DOHH2 (cell line): Measurements from ENCODE around the gene MAFB.
"Not testable (repeated sequence)": the region's sequence is repeated elsewhere in the genome, so short reads cannot be mapped to it uniquely, and the experiment has no call there.

Experiments used
- H3F3A ChIP-seq: fragments of 200-600 bp; sonication (generic), shearing (Covaris generic); 2 replicates; pipeline ENCODE4 v1.6.0; 2016; ENCODE audit warnings: antibody characterized with exemption, mild to moderate bottlenecking; ENCODE audit not compliant: control insufficient read depth, insufficient read depth
- H3K27ac ChIP-seq: fragments of 200-600 bp; sonication (generic); 2 replicates; pipeline ENCODE4 v1.5.1; 2014; ENCODE audit warnings: low read depth, mild to moderate bottlenecking, low read length, moderate library complexity
- H3K27me3 ChIP-seq: fragments of 200-600 bp; sonication (generic); 2 replicates; pipeline ENCODE4 v1.6.1; 2014; ENCODE audit warnings: mild to moderate bottlenecking, low read length, mixed read lengths; ENCODE audit not compliant: control insufficient read depth
- H3K36me3 ChIP-seq: fragments of 200-600 bp; sonication (generic); 2 replicates; pipeline ENCODE4 v1.6.1; 2014; ENCODE audit warnings: mild to moderate bottlenecking, low read length, moderate library complexity, mixed read lengths; ENCODE audit not compliant: control insufficient read depth
- H3K4me1 ChIP-seq: fragments of 200-600 bp; sonication (generic); 2 replicates; pipeline ENCODE4 v1.6.1; 2014; ENCODE audit warnings: mild to moderate bottlenecking, low read length, mixed read lengths; ENCODE audit not compliant: control insufficient read depth
- H3K4me2 ChIP-seq: fragments of 200-600 bp; sonication (generic); 2 replicates; pipeline ENCODE4 v1.6.0; 2014; ENCODE audit warnings: mild to moderate bottlenecking, low read length, moderate library complexity
- H3K4me3 ChIP-seq: fragments of 200-600 bp; sonication (generic); 2 replicates; pipeline ENCODE4 v1.5.1; 2014; ENCODE audit warnings: mild to moderate bottlenecking, low read length, mixed read lengths
- H3K79me2 ChIP-seq: fragments of 200-600 bp; sonication (generic); 2 replicates; pipeline ENCODE4 v1.6.1; 2014; ENCODE audit warnings: mild to moderate bottlenecking, low read length, mixed read lengths; ENCODE audit not compliant: control insufficient read depth
- H3K9me2 ChIP-seq: fragments of 200-600 bp; sonication (generic); replicated peaks from 2 replicates; pipeline ENCODE4 v1.6.1; 2014; ENCODE audit warnings: mild to moderate bottlenecking, low read length, mixed read lengths; ENCODE audit not compliant: control insufficient read depth
- H3K9me3 ChIP-seq: fragments of 200-600 bp; sonication (generic); 2 replicates; pipeline ENCODE4 v1.6.1; 2014; ENCODE audit warnings: antibody characterized with exemption, low read length, mixed read lengths; ENCODE audit not compliant: control insufficient read depth, insufficient read depth
- H4K20me1 ChIP-seq: fragments of 200-600 bp; sonication (generic); 2 replicates; pipeline ENCODE4 v1.6.0; 2014; ENCODE audit warnings: low read depth, mild to moderate bottlenecking, antibody characterized with exemption, low read length, moderate library complexity; ENCODE audit not compliant: control insufficient read depth, insufficient read depth
- CTCF ChIP-seq: fragments of 200-600 bp; sonication (generic); IDR thresholded peaks from one replicate; pipeline ENCODE4 v1.5.1; 2014; ENCODE audit warnings: antibody characterized with exemption, mild to moderate bottlenecking, low read depth, low read length; ENCODE audit not compliant: poor library complexity, severe bottlenecking
- EZH2phosphoT487 ChIP-seq: fragments of 200-600 bp; sonication (generic); IDR thresholded peaks from 2 replicates; pipeline ENCODE4 v1.6.1; 2017; ENCODE audit warnings: borderline replicate concordance, mild to moderate bottlenecking, antibody characterized with exemption, low read length, moderate library complexity, mixed read lengths

The MAFB gene

GRCh38 chr20:40689100-40689942 lies at the start of gene MAFB:
Gene MAFB, minus strand, starts transcription at chr20:40689236. Its CDS starts 386 bp downstream, at chr20:40688850.
- H3K9me3 ChIP-seq = no peaks in the 10 kb centered on the region
- no peaks in the 10 kb centered on the region for H4K20me1 ChIP-seq
- H3K36me3 ChIP-seq = no peaks in the 10 kb centered on the region
- no peaks in the 10 kb centered on the region for H3F3A ChIP-seq
- H3K27me3 ChIP-seq = peaks cover 73% of the 10 kb centered on the region
- no peaks in the 10 kb centered on the region for H3K79me2 ChIP-seq
- peak within 1 kb of the TSS; percentile 98 for H3K4me2 ChIP-seq
- TF ChIP-seq CTCF = no peak
- TF ChIP-seq EZH2phosphoT487 = no peak; the same call in 1 of the 2 replicates
- H3K4me3 ChIP-seq = peak within 1 kb of the TSS; percentile 77
- no peak within 1 kb of the TSS for H3K27ac ChIP-seq
- no peaks in the 10 kb centered on the region for H3K9me2 ChIP-seq
- H3K4me1 ChIP-seq = peaks cover 7% of the 10 kb centered on the region

GRCh38 chr20:40736468-40736867 lies 47.4 kb upstream of the MAFB start:
- not testable (repeated sequence) for H3K4me3 ChIP-seq, H3K4me2 ChIP-seq, H4K20me1 ChIP-seq, H3K9me3 ChIP-seq, H3F3A ChIP-seq, H3K9me2 ChIP-seq, H3K4me1 ChIP-seq, H3K79me2 ChIP-seq, H3K36me3 ChIP-seq, H3K27ac ChIP-seq
- peaks cover 12% of the 10 kb centered on the region for H3K27me3 ChIP-seq

GRCh38 chr20:40728996-40729395 lies 40.0 kb upstream of the MAFB start:
- H3K4me3 ChIP-seq = no peak overlapping the region
- H3K79me2 ChIP-seq = no peaks in the 10 kb centered on the region
- H3K27me3 ChIP-seq = peaks cover 12% of the 10 kb centered on the region
- no peak overlapping the region for H3K27ac ChIP-seq
- no peak overlapping the region for H3K4me2 ChIP-seq
- no peaks in the 10 kb centered on the region for H3F3A ChIP-seq
- peaks cover 7% of the 10 kb centered on the region; the same call in 1 of the 2 replicates for H3K9me3 ChIP-seq
- TF ChIP-seq CTCF (no peak), EZH2phosphoT487 (no peak)
- no peaks in the 10 kb centered on the region for H3K36me3 ChIP-seq
- H4K20me1 ChIP-seq = no peaks in the 10 kb centered on the region
- H3K9me2 ChIP-seq = no peaks in the 10 kb centered on the region
- H3K4me1 ChIP-seq = no peaks in the 10 kb centered on the region

- H3K9me2 ChIP-seq = no peaks in the 10 kb centered on the region
- H4K20me1 ChIP-seq = no peaks in the 10 kb centered on the region
- H3K4me2 ChIP-seq = no peak overlapping the region
- no peaks in the 10 kb centered on the region for H3K36me3 ChIP-seq
- no peaks in the 10 kb centered on the region for H3K4me1 ChIP-seq
- peak; percentile 42 for TF ChIP-seq CTCF
- no peak for TF ChIP-seq EZH2phosphoT487
- peaks cover 6% of the 10 kb centered on the region for H3K27me3 ChIP-seq
- H3K27ac ChIP-seq = no peak overlapping the region
- no peak overlapping the region for H3K4me3 ChIP-seq
- no peaks in the 10 kb centered on the region for H3K79me2 ChIP-seq
- peaks cover 7% of the 10 kb centered on the region; the same call in 1 of the 2 replicates for H3K9me3 ChIP-seq
- H3F3A ChIP-seq = no peaks in the 10 kb centered on the region
Measured at GRCh38 chr20:40728470-40728869, 39.4 kb upstream of the MAFB start.
